ENCODE measurements around the gene CBR1.

DNA sequence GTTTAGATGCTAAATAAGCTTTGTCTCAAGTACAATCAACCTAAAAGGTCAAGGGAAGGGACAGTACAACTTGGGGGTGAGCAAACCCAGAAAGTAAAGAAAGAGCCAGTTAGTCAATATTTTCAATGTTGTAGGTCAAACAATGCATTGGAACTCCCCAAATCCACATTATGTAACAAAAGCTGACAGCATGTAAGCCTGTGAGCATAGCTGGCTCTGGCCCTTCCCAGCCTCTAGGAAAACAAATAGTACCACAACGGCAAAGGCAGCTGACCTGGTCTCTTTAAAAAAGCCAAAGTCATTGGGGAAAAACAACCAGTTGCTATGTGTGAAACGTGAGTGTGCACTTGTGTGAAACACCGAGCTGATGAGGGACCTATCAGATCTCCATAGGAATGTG, 3.4 kb downstream of the CBR1 start:
- TF ChIP-seq, protein P1, sequence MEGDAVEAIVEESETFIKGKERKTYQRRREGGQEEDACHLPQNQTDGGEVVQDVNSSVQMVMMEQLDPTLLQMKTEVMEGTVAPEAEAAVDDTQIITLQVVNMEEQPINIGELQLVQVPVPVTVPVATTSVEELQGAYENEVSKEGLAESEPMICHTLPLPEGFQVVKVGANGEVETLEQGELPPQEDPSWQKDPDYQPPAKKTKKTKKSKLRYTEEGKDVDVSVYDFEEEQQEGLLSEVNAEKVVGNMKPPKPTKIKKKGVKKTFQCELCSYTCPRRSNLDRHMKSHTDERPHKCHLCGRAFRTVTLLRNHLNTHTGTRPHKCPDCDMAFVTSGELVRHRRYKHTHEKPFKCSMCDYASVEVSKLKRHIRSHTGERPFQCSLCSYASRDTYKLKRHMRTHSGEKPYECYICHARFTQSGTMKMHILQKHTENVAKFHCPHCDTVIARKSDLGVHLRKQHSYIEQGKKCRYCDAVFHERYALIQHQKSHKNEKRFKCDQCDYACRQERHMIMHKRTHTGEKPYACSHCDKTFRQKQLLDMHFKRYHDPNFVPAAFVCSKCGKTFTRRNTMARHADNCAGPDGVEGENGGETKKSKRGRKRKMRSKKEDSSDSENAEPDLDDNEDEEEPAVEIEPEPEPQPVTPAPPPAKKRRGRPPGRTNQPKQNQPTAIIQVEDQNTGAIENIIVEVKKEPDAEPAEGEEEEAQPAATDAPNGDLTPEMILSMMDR (optimal IDR thresholded peaks at IDR 0.05 in 1 of 3, IDR thresholded peaks at IDR 0.05 in 1 of 3, conservative IDR thresholded peaks at IDR 0.05 in 1 of 3; ENCODE audit: extremely low read depth in 1 of 3, insufficient read depth in 2 of 3, low read length in 3 of 3) = no peak
- no peak for TF ChIP-seq EZH2 (IDR thresholded peaks at IDR 0.05; ENCODE audit: low read length)

Measured in keratinocyte (primary cell).